KOPT-K1 (cell line): ENCODE data around the gene TFDP2.

Source experiments
- H3K27ac ChIP-seq: fragments of 200-600 bp; sonication (generic); 2 replicates; pipeline ENCODE4 v1.5.1; 2016; ENCODE audit warnings: antibody characterized with exemption, mild to moderate bottlenecking, low read depth, low read length; ENCODE audit not compliant: poor library complexity, severe bottlenecking
- H3K36me3 ChIP-seq: fragments of 200-600 bp; sonication (generic); 2 replicates; pipeline ENCODE4 v1.5.1; 2017; ENCODE audit warnings: antibody characterized with exemption, mild to moderate bottlenecking, low read length, moderate library complexity; ENCODE audit not compliant: insufficient read depth
- H3K9me3 ChIP-seq: fragments of 200-600 bp; sonication (generic); 2 replicates; pipeline ENCODE4 v1.5.1; 2017; ENCODE audit warnings: antibody characterized with exemption, low read length, mild to moderate bottlenecking; ENCODE audit not compliant: insufficient read depth, poor library complexity, severe bottlenecking

The TFDP2 gene

GRCh38 chr3:142148792-142149672 is at the start of gene TFDP2:
TSS of gene TFDP2 (minus strand) at chr3:142149544. CDS start at chr3:142101749, 47,795 bp downstream.
- H3K36me3 ChIP-seq = no peaks in the 10 kb centered on the region
- H3K9me3 ChIP-seq = no peaks in the 10 kb centered on the region
- H3K27ac ChIP-seq = peak within 1 kb of the TSS; percentile 64

- H3K27ac ChIP-seq = no peak overlapping the region
Measured at GRCh38 chr3:142188846-142189245, 39.5 kb upstream of the TFDP2 start.

GRCh38 chr3:142180761-142181362 is 31.5 kb upstream of the TFDP2 start:
- Histone ChIP-seq H3K36me3 (peaks cover 58% of the 10 kb centered on the region), H3K9me3 (no peaks in the 10 kb centered on the region), H3K27ac (no peak overlapping the region)

More at GRCh38 chr3:142188846-142189245, 39.5 kb upstream of the TFDP2 start:
- Histone ChIP-seq H3K36me3 (peaks cover 29% of the 10 kb centered on the region), H3K9me3 (no peaks in the 10 kb centered on the region)

DNA sequence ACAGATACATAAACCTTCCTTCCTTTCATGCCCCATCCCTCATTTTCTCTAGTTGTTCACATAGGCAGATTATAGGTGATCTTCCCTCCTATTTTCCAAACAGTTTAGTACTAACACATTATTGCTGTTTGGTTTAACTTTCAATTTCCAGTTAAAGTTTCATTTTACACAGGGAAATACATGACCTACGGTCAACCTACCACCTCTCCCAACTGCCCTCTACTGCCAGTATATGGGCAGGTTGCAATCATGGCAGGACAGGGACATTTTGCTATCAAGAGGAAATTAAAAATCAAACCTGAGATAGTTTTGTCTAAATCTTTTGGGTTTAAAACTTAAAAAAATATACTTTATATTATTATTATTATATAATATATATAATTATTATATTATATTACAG is 26.1 kb upstream of the TFDP2 start:
- H3K36me3 ChIP-seq = peaks cover 61% of the 10 kb centered on the region
- H3K9me3 ChIP-seq = no peaks in the 10 kb centered on the region
- no peak overlapping the region for H3K27ac ChIP-seq

- Histone ChIP-seq H3K36me3 (peaks cover 63% of the 10 kb centered on the region), H3K27ac (no peak overlapping the region), H3K9me3 (no peaks in the 10 kb centered on the region)
Measured at GRCh38 chr3:142174559-142174958, 25.2 kb upstream of the TFDP2 start.

- Histone ChIP-seq H3K9me3 (no peaks in the 10 kb centered on the region), H3K36me3 (peaks cover 49% of the 10 kb centered on the region), H3K27ac (no peak overlapping the region)
Measured at GRCh38 chr3:142168514-142168913, 19.2 kb upstream of the TFDP2 start.

- H3K27ac ChIP-seq = no peak overlapping the region
- no peaks in the 10 kb centered on the region for H3K9me3 ChIP-seq
Measured at GRCh38 chr3:142165194-142165593, 15.8 kb upstream of the TFDP2 start.

GRCh38 chr3:142159083-142159740 is 9.9 kb upstream of the TFDP2 start:
- Histone ChIP-seq H3K9me3 (no peaks in the 10 kb centered on the region), H3K36me3 (peaks cover under 1% of the 10 kb centered on the region; the same call in 1 of the 2 replicates), H3K27ac (no peak overlapping the region)

More at GRCh38 chr3:142165194-142165593, 15.8 kb upstream of the TFDP2 start:
- H3K36me3 ChIP-seq = peaks cover 30% of the 10 kb centered on the region

- Histone ChIP-seq H3K36me3 (no peaks in the 10 kb centered on the region), H3K9me3 (no peaks in the 10 kb centered on the region), H3K27ac (no peak overlapping the region)
Measured at GRCh38 chr3:142154186-142154585, 4.8 kb upstream of the TFDP2 start.

DNA sequence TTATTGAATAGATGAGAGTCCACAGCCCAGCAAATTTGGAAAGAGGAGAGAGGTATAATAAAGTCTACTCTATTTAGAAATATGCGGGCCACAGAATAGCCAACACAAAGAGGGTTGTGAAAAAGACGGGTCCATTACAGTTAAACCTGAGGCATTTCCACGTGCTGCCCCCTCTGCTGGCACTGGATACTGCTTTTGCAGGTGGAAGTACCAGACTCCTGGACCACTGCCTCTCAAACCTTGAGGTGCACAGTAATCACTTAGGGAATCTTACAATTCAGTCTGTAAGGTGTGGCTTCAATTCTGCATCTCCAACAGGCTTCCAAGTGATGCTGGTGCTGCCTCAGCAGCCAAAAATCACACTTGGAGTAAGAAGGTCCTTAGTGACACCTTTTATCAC is 3.0 kb upstream of the TFDP2 start:
- H3K36me3 ChIP-seq = no peaks in the 10 kb centered on the region
- H3K9me3 ChIP-seq = no peaks in the 10 kb centered on the region
- no peak overlapping the region for H3K27ac ChIP-seq

DNA sequence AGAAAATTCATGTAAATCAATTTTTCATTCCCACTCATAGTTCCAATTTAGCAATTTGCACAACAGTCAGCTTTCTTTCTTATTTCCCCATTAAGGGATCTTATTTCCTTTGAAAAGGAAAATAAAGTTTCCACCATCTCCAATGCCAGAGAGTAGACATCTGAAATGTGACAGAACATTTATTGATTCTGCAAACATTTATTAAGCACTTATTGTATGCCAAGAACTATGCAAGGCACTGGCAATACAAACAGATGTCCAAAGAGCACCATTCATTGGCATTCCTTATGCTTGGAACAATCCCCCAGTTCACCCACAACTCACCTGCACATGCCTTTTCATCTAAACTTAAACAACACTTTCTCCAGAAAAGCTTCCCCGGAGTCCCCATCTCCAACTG is 2.5 kb upstream of the TFDP2 start:
- Histone ChIP-seq H3K9me3 (no peaks in the 10 kb centered on the region), H3K36me3 (no peaks in the 10 kb centered on the region), H3K27ac (no peak overlapping the region)

- Histone ChIP-seq H3K9me3 (no peaks in the 10 kb centered on the region), H3K27ac (no peak overlapping the region), H3K36me3 (no peaks in the 10 kb centered on the region)
Measured at GRCh38 chr3:142151240-142151639, 1.9 kb upstream of the TFDP2 start.

GRCh38 chr3:142150271-142150670 is 927 bp upstream of the TFDP2 start:
- Histone ChIP-seq H3K9me3 (no peaks in the 10 kb centered on the region), H3K36me3 (no peaks in the 10 kb centered on the region), H3K27ac (no peak overlapping the region)

GRCh38 chr3:142149673-142149992 is 289 bp upstream of the TFDP2 start:
- H3K27ac ChIP-seq = peak overlapping the region; percentile 64
- H3K9me3 ChIP-seq = no peaks in the 10 kb centered on the region
- no peaks in the 10 kb centered on the region for H3K36me3 ChIP-seq

DNA sequence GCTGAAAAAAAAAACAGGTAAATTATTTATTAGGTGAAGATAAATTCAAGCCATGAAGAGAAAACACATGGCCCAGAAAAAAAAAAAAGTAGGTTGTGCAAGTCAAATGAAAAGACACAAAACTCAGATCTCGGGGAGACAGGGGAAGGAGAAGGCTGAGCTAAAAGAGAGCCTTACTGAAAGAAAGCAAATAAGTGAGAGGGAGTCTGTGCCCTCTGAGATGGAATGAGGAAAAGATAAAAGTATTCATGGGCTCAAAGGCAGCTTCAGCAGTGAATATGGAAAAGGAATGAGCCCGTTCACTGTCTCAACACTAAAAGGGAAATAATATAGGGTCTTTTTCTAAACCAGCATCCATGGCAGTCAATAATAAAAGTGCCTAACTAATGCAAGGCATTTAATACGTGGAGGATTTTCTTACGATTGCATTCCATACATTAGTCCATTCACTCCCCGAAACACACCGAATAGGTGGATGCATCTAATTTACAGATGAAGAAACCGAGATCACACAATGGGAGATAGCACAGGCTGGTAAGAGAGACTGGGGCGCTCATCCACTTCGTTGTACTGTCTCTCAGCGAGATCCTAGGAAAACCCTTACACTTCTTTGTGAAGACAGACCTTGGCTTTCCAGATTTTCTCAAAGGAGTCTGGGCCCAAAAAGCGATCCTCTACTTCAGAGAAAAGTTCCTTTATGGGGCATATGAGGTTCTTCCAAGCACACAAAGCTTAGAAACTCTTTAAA is 1.1 kb downstream of the TFDP2 start:
- H3K27ac ChIP-seq = peak overlapping the region; percentile 64
- no peaks in the 10 kb centered on the region for H3K9me3 ChIP-seq
- no peaks in the 10 kb centered on the region for H3K36me3 ChIP-seq
